ENCODE data around the gene VMP1.

GRCh38 chr17:59776577-59776976, 69.1 kb downstream of the VMP1 start:
- no peak for TF ChIP-seq CTCF (IDR thresholded peaks at IDR 0.05; ENCODE audit: borderline replicate concordance, extremely low read depth, low read length, poor library complexity, severe bottlenecking)
- no peak for TF ChIP-seq EZH2 (IDR thresholded peaks at IDR 0.05; ENCODE audit: borderline replicate concordance, low read depth, low read length, severe bottlenecking)
